Erythroblast (primary cell): ENCODE measurements around the gene XIST.

Experiments used
- GATA1 ChIP-seq: IDR thresholded peaks from 2 replicates; pipeline ENCODE4 v1.6.1; 2011; ENCODE audit warnings: low read depth, mild to moderate bottlenecking, control low read depth, low read length, moderate library complexity
- POLR2A ChIP-seq: IDR thresholded peaks from 2 replicates; pipeline ENCODE4 v1.6.1; 2011; ENCODE audit warnings: mild to moderate bottlenecking, low read length

- TF ChIP-seq POLR2A (no peak), GATA1 (no peak)
Observed at GRCh38 chrX:73863852-73864251, 11.3 kb upstream of the XIST start.
